ENCODE results near the gene YIPF1.
"Not testable (repeated sequence)": the region's sequence is repeated elsewhere in the genome, so short reads cannot be mapped to it uniquely, and the experiment has no call there.

Gene YIPF1

DNA sequence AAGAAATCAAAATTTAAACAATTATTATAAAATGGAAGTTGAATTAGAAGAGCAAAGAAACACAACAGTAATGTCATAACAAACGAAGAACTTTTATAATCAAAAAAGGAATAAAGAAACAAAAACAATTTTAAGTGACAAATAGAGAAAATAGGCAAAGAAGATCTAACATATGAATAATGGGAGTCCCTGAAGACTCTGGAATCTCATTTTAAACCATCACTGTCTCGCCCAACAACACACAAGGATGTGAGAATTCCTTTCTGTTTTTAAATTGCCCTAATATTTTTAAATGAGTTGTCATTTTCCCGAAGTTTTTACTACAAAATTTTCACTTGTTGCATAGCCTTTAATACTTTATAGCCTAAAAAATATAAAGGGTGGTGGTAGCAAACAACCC lies 47.2 kb downstream of the YIPF1 start:
- no peak for DNase-seq (ENCODE audit: low read depth, low spot score)

DNA sequence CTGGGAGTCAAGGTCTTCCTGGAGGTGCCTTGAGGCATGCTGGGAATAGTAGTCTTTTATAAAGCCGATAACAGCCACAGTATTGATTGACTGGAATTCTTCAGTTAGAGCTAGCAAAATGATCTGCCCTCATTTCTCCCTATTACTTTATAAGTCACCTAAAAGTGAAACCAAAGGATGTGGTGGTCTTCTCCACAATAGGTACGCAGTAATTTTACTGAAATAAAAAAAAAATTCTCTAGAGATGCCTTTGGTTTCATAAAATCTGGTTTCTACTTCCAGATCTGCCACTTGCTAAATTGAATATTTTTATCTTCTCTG lies 51.0 kb downstream of the YIPF1 start:
- DNase-seq (ENCODE audit: low read depth, low spot score) = no peak

DNA sequence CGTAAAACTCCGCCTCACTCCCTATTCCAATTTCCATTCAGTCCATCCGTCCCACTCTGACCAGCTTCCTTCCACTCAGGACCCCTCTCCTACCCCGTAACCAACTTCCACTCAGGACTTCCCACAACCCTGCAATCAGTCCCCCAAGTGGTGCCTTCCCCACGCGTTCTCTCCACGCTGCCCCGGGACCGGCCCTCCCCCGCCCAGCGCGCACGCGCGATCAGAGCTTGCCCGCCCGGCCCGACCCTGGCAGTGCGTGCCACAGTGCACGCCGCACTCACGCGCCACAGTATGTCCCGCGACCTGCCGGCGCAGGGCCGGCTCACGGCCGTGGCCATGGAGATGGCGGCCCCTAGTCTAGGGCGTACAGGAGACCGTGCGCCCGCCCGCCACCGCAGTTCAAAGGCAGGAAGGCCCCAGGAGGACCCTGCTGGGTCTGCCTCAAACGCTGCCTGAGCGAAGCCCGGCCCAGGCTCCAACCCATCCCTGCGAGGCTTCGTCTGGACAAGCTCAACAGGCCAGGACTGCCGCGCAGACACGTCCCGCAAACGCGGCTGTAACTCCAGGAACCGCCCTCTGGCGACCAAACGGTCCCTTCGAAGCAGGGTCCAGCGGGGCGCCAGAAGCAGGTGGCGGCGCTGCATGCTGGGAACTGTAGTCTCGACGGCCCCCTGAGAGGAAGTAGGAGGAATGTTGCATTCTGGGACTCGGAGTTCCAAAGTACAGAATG lies 51.5 kb downstream of the YIPF1 start, which contains the start of gene NDC1:
Gene NDC1, minus strand, starts transcription at position 373 of the 730 bp plus-strand sequence. Its CDS starts 35 bp downstream, at position 338.
- DNase-seq (ENCODE audit: low read depth, low spot score) = peak; percentile 80

DNA sequence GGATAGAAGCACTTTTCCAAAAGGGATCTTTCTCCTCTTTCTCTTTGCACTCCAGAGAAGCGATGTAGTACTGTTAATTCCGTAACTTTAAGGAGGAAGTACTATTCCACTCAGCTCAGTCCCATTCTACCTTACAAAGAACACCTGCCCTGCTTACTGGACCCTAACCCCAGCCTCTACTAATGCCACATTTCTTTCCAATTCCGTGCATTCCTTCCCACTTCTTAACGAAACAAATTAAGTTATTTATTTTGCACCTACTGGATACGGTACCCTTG lies 52.0 kb downstream of the YIPF1 start:
- no peak for DNase-seq (ENCODE audit: low read depth, low spot score)

DNA sequence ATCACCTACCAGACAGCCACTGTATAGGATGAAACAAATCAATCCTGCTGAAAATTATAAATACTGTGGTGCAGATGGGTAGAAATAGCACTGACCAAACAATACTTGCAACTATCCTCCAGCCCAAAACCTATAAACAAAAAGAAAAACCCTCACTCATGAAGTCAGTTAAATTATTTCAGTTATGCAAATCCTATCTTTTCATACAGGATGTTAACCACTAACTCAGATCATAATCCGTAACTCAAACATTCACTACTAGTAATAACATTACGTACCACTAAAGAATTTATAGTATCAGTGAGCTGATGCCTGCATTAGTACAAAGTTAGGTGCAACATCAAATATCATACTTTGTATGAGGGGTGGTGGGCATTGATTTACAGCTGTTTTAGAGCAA lies 54.1 kb downstream of the YIPF1 start:
- no peak for DNase-seq (ENCODE audit: low read depth, low spot score)

DNA sequence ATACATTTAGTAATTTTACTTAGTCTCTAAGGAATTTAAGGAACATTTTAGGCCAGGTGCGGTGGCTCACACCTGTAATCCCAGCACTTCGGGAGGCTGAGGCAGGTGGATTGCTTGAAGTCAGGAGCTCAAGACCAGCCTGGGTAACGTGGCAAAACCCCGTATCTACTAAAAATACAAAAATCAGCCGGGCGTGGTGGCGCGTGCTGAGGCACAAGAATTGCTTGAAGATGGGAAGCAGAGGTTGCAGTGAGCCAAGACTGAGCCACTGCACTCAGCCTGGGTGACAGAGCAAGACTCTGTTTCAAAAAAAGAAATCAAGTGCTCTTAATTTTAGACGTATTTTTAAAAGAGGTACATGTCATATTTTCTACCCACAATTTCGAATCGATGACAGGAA lies 54.8 kb downstream of the YIPF1 start:
- DNase-seq (ENCODE audit: low read depth, low spot score) = no peak

DNA sequence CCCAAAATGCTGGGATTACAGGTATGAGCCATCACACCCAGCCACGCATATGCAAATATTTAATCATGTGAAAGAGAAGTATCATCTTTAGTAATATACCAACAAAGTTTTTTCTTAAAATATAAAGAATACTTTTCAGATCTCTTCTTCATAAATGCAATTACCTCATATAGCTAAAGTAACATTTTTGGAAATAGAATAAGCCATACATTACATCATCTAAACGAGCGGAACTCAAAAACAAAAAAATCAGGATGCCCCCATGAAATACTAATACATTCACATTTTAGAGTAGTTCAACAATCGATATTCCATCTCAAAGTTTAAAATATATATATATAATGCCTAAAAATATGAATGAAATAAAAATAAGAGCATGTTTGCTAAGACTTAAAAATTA lies 56.2 kb downstream of the YIPF1 start:
- DNase-seq (ENCODE audit: low read depth, low spot score) = no peak

DNA sequence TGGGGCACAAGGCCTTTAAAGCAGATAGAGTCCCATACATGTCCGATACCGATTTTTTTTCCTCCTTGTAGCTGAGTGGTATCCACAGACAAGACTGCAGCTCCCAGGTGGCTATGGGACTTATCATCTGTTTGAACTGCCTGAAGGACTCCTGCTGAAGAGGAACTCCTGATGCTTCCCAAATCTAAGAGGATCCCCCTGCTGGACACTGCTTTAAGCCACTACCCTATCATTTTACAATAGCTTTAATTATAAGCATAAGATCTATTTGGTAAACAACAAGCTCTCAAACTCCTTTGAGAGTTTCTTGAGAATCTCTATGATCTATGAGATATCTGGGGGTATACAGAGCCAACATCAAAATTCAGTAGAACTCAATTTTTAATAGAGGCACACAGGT lies 63.2 kb downstream of the YIPF1 start:
- no peak for DNase-seq (ENCODE audit: low read depth, low spot score)

DNA sequence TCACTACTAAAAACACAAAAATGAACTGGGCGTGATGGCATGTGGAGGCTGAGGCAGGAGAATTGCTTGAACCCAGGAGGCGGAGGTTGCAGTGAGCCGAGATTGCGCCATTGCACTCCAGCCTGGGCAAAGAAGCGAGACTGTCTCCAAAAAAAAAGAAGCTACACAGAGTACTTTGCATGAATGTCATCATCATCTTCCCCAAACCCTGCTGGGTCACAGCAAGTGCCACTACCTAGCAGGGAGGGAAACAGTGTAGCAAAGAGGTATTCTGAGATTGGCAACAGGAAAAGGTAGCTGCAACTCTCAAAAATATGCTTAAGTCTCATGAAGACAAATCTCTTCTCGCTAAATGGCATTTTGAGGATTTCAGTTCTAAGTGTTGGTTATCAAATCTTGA lies 64.3 kb downstream of the YIPF1 start:
- DNase-seq (ENCODE audit: low read depth, low spot score) = no peak

DNA sequence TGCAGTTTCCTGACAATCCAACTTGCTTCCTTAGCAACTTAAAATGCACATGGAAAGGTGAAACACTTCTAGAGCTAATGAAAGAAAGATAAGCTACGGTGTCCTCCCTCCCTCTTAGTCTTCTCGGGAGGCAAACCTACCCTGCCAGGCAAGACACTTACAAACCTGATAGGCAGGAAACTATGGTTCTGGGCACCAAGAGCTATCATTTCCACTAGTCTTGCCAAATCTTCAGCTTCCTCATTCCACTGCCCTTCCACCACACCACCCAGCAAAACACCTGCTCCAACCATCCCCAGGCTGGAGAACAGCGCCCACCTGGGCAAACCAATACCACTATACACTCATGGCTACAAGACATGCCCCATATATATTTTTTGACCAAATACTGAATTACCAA lies 66.7 kb downstream of the YIPF1 start:
- no peak for DNase-seq (ENCODE audit: low read depth, low spot score)

DNA sequence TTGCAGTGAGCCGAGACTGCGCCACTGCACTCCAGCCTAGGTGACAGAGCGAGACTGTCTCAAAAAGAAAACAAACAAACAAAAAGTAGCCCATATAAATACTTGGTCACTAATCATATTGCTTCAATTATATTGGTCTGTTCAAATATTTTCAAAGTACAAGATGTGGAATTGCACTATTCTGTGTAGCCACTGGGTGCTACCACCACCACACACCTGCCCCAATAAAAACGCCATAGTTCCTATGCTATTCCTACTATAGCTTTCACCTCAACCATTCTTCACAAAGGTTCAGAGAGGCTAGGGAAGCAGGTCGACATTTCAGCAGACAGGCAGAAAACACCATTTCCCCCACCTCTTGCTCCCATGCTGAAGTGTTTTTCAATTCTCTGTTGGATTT lies 68.2 kb downstream of the YIPF1 start:
- no peak for DNase-seq (ENCODE audit: low read depth, low spot score)

DNA sequence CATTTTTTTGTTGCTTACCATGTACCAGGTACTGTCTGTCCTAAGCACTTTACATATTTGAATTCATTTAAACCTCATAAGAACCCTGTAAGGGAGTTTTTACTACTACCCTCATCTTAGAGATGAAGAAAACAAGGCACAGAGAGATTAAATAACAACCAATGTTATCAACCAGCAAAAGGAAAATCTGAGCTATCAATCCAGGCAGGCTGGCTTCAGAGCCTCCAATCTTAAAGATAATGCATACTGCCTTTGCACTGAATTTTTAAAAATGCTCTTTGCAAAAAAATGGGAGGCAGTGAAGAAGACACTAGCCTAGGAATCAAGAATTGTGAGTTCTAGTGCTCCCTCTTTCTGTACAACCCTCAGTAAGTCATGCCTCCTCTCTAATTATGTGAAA lies 70.2 kb downstream of the YIPF1 start:
- no peak for DNase-seq (ENCODE audit: low read depth, low spot score)

DNA sequence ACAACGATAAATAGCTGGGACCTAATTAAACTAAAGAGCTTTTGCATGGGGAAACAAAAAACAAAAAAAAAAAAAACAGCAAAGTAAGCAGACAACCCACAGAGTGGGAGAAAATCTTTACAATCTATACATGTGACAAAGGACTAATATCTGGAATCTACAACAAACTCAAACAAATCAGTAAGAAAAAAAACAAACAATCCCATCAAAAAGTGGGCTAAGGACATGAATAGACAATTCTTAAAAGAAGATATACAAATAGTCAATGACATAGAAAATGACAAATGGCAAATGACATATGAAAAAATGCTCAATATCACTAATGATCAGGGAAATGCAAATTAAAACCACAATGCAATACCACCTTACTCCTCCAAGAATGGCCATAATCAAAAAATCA lies 73.0 kb downstream of the YIPF1 start:
- DNase-seq (ENCODE audit: low read depth, low spot score) = not testable (repeated sequence)

DNA sequence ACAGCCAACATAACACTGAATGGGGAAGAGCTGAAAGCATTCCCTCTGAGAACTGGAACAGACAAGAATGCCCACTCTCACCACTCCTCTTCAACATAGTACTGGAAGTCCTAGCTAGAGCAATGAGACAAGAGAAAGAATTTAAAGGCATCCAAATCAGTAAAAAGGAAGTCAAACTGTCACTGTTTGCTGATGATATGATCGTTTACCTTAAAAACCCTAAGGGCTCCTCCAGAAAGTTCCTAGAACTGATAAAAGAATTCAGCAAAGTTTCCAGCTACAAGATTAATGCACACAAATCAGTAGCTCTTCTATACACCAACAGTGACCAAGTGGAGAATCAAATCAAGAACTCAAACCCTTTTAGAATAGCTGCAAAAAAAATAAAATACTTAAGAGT lies 74.1 kb downstream of the YIPF1 start:
- DNase-seq (ENCODE audit: low read depth, low spot score) = not testable (repeated sequence)

DNA sequence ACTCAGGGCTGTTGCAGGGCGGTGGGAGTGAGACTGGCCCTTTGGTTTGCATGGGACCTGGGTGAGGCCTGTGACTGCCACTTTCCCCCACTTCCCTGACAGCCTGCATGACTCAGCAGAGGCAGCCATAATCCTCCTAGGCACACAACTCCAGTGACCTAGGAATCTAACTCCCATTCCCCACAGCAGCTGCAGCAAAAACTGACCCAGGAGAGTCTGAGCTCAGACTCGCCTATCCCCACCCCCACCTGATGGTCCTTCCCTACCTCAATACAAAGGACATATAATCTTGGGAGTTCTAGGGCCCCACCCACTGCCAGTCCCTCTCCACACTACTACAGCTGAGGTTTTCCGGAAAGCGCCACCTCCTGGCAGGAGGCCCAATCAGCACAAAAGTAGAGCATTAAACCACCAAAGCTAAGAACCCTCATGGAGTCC lies 78.2 kb downstream of the YIPF1 start:
- DNase-seq (ENCODE audit: low read depth, low spot score) = no peak

DNA sequence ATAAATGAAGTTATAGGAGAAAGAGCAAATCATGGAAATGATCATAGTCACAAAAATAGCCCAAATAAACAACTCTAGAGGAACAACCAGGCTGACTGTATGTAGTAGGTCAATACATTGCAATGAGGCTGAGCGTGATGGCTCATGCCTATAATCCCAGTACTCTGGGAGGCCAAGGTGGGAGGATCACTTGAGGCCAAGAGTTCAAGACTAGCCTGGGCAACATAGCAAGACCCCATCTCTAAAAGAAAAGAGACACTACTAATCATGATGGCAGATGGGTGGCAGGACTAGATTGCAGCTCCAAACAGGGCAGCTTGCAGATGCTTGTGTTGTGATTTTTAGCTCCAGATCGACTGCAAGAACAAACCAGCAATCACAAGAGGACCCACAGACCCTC lies 79.1 kb downstream of the YIPF1 start:
- no peak for DNase-seq (ENCODE audit: low read depth, low spot score)

DNA sequence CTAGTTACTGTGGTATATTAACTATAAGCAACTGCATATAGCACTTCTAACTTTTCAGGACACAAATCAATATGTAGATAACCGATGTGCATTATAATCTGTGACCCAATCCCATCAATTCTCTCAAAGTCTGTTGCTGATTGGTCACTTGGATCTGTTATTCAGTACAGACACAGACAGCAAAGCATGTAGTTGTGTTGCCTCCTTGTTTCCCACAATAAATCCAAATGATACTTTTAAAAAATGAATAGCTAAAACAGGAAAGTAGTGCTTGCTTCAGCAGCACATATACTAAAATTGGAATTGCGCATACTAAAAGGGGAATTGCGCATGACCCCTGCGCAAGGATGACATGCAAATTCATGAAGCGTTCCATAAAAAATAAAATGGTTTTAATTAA lies 79.6 kb downstream of the YIPF1 start:
- no peak for DNase-seq (ENCODE audit: low read depth, low spot score)

DNA sequence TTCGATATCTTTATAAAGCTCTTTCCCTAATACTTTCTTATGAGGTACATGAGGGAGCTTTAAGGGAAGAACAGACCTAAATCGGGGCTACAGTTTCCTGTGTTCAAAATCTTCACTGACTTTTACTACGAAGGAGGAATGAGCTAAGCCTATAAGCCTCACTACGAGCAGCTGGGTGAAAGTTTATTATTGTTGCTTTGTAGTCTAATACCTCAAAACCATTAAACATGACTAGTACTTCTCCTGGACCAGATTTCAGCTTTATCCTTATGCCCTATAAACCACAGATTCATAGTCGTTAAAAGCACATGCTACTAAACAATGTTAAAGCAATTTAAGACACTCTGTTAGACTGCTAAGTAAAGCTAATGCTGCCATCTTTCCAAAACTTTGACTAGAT lies 81.7 kb downstream of the YIPF1 start:
- DNase-seq (ENCODE audit: low read depth, low spot score) = no peak

DNA sequence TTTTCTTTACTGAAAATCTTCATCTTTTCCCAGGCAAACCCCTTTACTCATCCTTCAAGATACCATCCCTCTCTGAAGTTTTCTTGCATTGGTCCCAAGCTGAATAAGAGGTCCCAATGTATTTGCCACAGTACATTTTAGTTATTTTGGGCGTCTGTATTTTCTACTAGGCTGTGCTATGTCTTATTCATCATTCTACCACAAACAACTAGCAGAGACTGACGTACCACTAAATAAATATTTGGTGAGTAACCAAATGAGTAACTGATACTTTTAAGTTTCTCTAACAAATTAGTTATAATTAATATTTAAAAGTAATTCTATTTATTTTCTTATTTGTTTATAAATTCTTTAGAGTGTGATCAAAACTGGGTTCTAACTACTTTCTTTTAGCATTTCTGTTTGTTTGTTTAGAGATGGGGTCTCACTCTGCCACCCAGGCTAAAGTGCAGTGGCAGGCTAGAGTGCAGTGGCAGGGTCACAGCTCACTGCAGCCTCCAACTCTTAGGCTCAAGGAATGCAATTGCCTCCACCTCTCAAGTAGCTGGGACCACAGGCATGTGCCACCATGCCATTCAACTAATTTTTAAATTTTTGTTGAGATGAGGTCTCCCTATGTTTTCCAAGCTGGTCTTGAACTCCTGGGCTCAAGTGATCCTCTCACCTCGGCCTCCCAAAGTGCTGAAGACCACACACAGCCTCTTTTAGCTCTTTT lies 84.6 kb downstream of the YIPF1 start:
- no peak for DNase-seq (ENCODE audit: low read depth, low spot score)

DNA sequence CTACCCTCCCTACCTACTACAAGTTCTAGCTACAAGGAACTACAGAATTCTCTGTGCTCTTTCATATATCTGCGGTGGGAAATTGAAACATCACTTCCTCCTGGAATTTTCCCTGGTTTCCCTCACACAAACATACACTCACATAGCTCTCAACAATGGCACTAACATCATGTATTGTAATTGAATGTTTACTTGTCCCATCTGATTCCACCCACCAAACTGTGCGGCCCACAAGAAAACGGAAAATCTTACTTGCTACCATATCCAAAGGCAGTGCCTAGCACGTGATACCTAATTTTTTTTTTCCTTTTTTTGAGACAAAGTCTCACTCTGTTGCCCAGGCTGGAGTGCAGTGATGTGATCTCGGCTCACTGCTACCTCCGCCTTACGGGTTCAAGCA lies 85.4 kb downstream of the YIPF1 start:
- no peak for DNase-seq (ENCODE audit: low read depth, low spot score)

All from activated CD4-positive, CD25-positive, alpha-beta regulatory T cell treated with anti-CD3 and anti-CD28 coated beads, Interleukin-2, amount 50 U/mL, for 16 hours (primary cell).